Measurements from ENCODE around the gene MYOC.
"Not testable (repeated sequence)": the region's sequence is repeated elsewhere in the genome, so short reads cannot be mapped to it uniquely, and the experiment has no call there.

The MYOC gene

GRCh38 chr1:171600310-171600709, 52.2 kb downstream of the MYOC start:
- DNase-seq = not testable (repeated sequence)

DNA sequence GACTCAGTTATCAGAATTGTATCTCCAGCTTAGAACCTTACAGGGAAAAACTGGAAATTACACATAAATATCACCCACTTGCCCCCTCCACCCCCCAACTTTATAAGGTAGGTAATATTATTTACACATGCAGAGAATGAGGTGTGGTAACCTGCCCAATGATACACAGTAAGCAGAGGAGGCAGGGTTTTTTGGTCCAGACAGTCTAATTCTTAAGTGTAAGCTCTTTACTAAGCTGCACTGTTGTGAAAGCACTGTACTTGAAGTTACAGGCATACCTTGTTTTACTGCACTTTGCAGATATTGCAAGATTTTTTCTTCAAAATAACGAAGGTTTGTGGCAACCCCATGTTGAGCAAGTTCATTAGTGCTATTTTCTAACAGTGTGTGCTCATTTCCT, 55.3 kb downstream of the MYOC start:
- no peak for DNase-seq

- no peak for DNase-seq
Observed at GRCh38 chr1:171596705-171597104, 55.8 kb downstream of the MYOC start.

GRCh38 chr1:171596119-171596518, 56.4 kb downstream of the MYOC start:
- no peak for DNase-seq

DNA sequence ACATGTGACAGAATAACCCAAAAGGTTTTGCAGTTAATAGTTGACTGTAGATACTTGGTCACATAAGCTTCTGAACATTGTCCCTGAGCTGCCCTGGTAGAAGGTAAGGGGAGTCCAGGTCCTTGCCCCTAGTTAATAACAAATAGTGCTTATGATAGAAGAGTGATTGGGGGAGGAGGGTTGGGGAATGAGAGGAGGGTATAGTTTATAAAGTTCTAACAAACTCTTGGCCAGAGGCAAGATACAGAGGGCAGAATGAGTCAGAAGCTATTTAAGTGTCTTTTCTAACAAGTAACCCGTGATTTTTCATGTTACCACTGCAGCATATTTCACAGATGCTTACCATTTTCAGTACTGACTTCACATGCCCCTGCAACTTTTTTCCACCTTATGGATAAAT, 57.2 kb downstream of the MYOC start:
- DNase-seq = no peak

GRCh38 chr1:171590022-171590421, 62.5 kb downstream of the MYOC start:
- no peak for DNase-seq

DNA sequence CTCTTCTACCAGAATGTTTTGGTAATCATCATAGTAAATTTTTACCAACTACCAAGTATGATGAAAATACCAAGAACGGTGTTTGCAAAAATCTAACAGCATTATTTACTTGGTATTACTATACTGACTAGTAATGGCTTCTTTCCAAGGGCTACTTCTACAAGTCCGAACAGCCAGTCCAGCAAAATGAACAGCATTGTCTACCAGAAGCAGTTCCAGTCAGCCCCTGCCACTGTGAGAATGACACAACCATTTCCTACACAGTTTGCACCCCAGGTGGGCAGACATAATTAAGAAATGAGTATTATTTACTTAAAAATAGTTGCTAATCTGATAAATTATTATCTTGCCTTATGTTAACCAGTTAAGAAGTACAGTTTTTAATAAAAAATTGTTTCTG, 64.3 kb downstream of the MYOC start:
- no peak for DNase-seq

- no peak for DNase-seq
Observed at GRCh38 chr1:171585715-171586114, 66.8 kb downstream of the MYOC start.
